Loucy (cell line): ENCODE data around the gene RPAP2.

Source experiments
- H2AFZ ChIP-seq: fragments of 200-600 bp; sonication (generic); 2 replicates; pipeline ENCODE4 v1.6.0; 2016; ENCODE audit warnings: antibody characterized with exemption, mild to moderate bottlenecking, low read length, moderate library complexity
- H3F3A ChIP-seq: fragments of 200-600 bp; 2 replicates; pipeline ENCODE4 v1.6.0; 2016; ENCODE audit warnings: antibody characterized with exemption, low read depth, mild to moderate bottlenecking
- H3K27me3 ChIP-seq: fragments of 200-600 bp; sonication (generic); 2 replicates; pipeline ENCODE4 v1.6.1; 2014; ENCODE audit warnings: low read length, mild to moderate bottlenecking; ENCODE audit not compliant: insufficient read depth, poor library complexity, severe bottlenecking
- H3K36me3 ChIP-seq: fragments of 200-600 bp; sonication (generic); 2 replicates; pipeline ENCODE4 v1.6.1; 2016; ENCODE audit warnings: low read length; ENCODE audit not compliant: insufficient read depth
- H3K4me1 ChIP-seq: fragments of 200-600 bp; sonication (generic); 2 replicates; pipeline ENCODE4 v1.5.1; 2014; ENCODE audit warnings: low read length, mild to moderate bottlenecking; ENCODE audit not compliant: insufficient read depth, poor library complexity, severe bottlenecking
- H3K4me2 ChIP-seq: fragments of 200-600 bp; sonication (generic); 2 replicates; pipeline ENCODE4 v1.6.0; 2014; ENCODE audit warnings: antibody characterized with exemption, low read length, low read depth, mild to moderate bottlenecking; ENCODE audit not compliant: poor library complexity, severe bottlenecking
- H3K4me3 ChIP-seq: fragments of 200-600 bp; sonication (generic); 2 replicates; pipeline ENCODE4 v1.5.1; 2014; ENCODE audit warnings: low read length, mild to moderate bottlenecking, mixed read lengths; ENCODE audit not compliant: poor library complexity, severe bottlenecking
- H3K79me2 ChIP-seq: fragments of 200-600 bp; sonication (generic); 2 replicates; pipeline ENCODE4 v1.6.1; 2014; ENCODE audit warnings: low read length; ENCODE audit not compliant: insufficient read depth
- H3K9ac ChIP-seq: fragments of 200-600 bp; sonication (generic); 2 replicates; pipeline ENCODE4 v1.6.0; 2014; ENCODE audit warnings: mild to moderate bottlenecking, low read depth, low read length, moderate library complexity; ENCODE audit not compliant: poor library complexity, severe bottlenecking
- H3K9me2 ChIP-seq: fragments of 200-600 bp; sonication (generic); replicated peaks from 2 replicates; pipeline ENCODE4 v1.6.1; 2016; ENCODE audit warnings: low read depth, low read length, mixed read lengths
- H3K9me3 ChIP-seq: fragments of 200-600 bp; sonication (generic); 2 replicates; pipeline ENCODE4 v1.6.1; 2014; ENCODE audit warnings: mild to moderate bottlenecking, antibody characterized with exemption, low read length, low read depth; ENCODE audit not compliant: insufficient read depth
- H4K20me1 ChIP-seq: fragments of 200-600 bp; sonication (generic); 2 replicates; pipeline ENCODE4 v1.6.0; 2014; ENCODE audit warnings: antibody characterized with exemption, low read length, mild to moderate bottlenecking; ENCODE audit not compliant: insufficient read depth, poor library complexity, severe bottlenecking
- EZH2phosphoT487 ChIP-seq: fragments of 200-600 bp; IDR thresholded peaks from 2 replicates; pipeline ENCODE4 v1.6.1; 2018; ENCODE audit warnings: antibody characterized with exemption, mild to moderate bottlenecking, moderate library complexity, borderline replicate concordance
- TF ChIP-seq, protein P1 (sequence below): fragments of 200-600 bp; sonication (generic); conservative IDR thresholded peaks from 2 replicates; pipeline ENCODE4 v1.5.1; 2014; ENCODE audit warnings: mild to moderate bottlenecking, antibody characterized with exemption, low read length

Gene RPAP2

DNA sequence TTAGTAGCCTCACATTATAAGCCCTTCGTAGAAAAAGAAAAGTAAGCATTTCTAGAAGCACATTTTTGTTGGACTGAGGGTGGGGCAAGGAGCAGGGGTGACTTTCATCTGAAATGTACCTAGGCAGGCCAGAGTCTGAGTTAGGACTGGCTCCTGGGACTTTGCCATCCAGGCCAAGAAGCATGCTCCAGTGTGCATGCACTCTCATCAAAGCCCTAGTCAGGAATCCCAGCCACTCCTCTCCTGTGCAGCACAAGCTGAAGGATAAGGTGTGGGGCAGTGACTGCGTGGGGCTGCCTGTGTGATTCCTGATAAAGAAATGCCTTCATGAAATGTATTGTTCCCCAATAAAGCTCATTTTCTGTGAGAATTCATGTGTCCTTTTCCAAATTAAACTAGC lies 99.7 kb downstream of the RPAP2 start:
- Histone ChIP-seq H4K20me1 (no peaks in the 10 kb centered on the region), H3K4me3 (peak overlapping the region; percentile 15), H3F3A (0 out of 2 replicates have a peak, but pooled peaks cover 5% of the 10 kb centered on the region), H3K9me3 (peaks cover 12% of the 10 kb centered on the region; the same call in 1 of the 2 replicates), H3K4me1 (peaks cover 14% of the 10 kb centered on the region), H3K9me2 (no peaks in the 10 kb centered on the region), H3K4me2 (peak overlapping the region; percentile 69), H2AFZ (no peak overlapping the region), H3K9ac (peak overlapping the region; percentile 42), H3K79me2 (no peaks in the 10 kb centered on the region), H3K27me3 (no peaks in the 10 kb centered on the region), H3K36me3 (no peaks in the 10 kb centered on the region)
- TF ChIP-seq, protein P1, sequence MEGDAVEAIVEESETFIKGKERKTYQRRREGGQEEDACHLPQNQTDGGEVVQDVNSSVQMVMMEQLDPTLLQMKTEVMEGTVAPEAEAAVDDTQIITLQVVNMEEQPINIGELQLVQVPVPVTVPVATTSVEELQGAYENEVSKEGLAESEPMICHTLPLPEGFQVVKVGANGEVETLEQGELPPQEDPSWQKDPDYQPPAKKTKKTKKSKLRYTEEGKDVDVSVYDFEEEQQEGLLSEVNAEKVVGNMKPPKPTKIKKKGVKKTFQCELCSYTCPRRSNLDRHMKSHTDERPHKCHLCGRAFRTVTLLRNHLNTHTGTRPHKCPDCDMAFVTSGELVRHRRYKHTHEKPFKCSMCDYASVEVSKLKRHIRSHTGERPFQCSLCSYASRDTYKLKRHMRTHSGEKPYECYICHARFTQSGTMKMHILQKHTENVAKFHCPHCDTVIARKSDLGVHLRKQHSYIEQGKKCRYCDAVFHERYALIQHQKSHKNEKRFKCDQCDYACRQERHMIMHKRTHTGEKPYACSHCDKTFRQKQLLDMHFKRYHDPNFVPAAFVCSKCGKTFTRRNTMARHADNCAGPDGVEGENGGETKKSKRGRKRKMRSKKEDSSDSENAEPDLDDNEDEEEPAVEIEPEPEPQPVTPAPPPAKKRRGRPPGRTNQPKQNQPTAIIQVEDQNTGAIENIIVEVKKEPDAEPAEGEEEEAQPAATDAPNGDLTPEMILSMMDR = no peak
- TF ChIP-seq EZH2phosphoT487 = no peak

DNA sequence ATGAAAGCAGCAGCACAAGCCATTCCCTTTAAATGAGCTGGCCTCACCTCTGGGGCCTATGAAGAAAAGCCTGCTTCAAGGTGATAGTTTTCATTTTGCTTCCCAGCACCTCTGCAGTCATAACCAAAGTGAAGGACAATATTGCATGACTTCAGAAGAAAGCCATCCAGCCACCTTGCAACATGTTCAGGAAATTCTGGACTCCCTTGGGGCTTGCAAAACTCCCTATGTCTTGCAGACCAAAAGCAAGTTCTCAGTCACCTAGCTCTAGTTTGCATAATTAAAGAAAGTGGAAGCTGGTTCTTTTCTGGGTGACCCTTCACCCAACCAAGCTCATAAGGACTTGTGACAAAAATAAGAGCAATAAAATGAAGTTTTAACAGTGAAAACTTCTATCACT lies 100.2 kb downstream of the RPAP2 start:
- Histone ChIP-seq H2AFZ (no peak overlapping the region), H3K4me1 (peaks cover 14% of the 10 kb centered on the region), H3K9me2 (no peaks in the 10 kb centered on the region), H3F3A (0 out of 2 replicates have a peak, but pooled peaks cover 5% of the 10 kb centered on the region), H3K4me3 (peak overlapping the region; percentile 15), H3K36me3 (no peaks in the 10 kb centered on the region), H4K20me1 (no peaks in the 10 kb centered on the region), H3K9me3 (peaks cover 17% of the 10 kb centered on the region; the same call in 1 of the 2 replicates), H3K27me3 (no peaks in the 10 kb centered on the region), H3K79me2 (no peaks in the 10 kb centered on the region), H3K9ac (peak overlapping the region; percentile 42), H3K4me2 (peak overlapping the region; percentile 69)
- TF ChIP-seq EZH2phosphoT487 = no peak
- TF ChIP-seq, protein P1 = no peak

DNA sequence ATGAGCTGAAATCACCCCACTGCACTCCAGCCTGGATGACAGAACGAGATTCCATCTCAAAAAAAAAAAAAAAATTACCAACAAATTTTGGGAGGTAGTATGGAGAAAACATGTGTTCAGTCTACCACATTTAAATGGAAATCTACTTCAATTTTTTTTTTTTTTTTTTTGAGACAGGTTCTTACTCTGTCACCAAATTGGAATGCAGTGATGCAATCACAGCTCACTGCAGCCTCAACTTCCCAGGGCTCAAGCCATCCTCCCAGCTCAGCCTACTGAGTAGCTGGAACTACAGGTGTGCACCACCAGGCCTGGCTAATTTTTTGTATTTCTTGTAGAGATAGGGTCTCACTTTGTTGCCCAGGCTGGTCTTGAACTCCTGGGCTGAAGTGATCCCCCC lies 105.8 kb downstream of the RPAP2 start:
- TF ChIP-seq EZH2phosphoT487 = no peak
- TF ChIP-seq, protein P1 = no peak
- Histone ChIP-seq H3K79me2 (no peaks in the 10 kb centered on the region), H3K4me3 (no peak overlapping the region), H3K27me3 (no peaks in the 10 kb centered on the region), H3K9ac (no peak overlapping the region), H2AFZ (no peak overlapping the region), H3K9me2 (no peaks in the 10 kb centered on the region), H4K20me1 (no peaks in the 10 kb centered on the region), H3K36me3 (no peaks in the 10 kb centered on the region), H3F3A (no peaks in the 10 kb centered on the region), H3K4me2 (no peak overlapping the region), H3K4me1 (peaks cover 11% of the 10 kb centered on the region), H3K9me3 (peaks cover 19% of the 10 kb centered on the region; the same call in 1 of the 2 replicates)
